GM23338 (cell line): ENCODE results near the gene SLC44A1. TPM values are rescaled to one million over a fixed set of nuclear protein-coding genes. Genes with fewer than 3 reads are reported as not detected.

ENCODE experiments used
- ATAC-seq: fragments of 200-7000 bp; cut with Tn5 transposase; 3 replicates; pipeline ENCODE4 v1.9.1; 2020
- DNase-seq: peaks from one replicate; pipeline ENCODE4 v3.0.0-alpha.2; 2015; ENCODE audit warnings: low spot score
- H2AFZ ChIP-seq: fragments of 200-600 bp; sonication (generic); 2 replicates; pipeline ENCODE4 v1.8.0; 2016; ENCODE audit warnings: antibody characterized with exemption, mild to moderate bottlenecking, moderate library complexity
- H3F3A ChIP-seq: fragments of 200-600 bp; sonication (generic); replicated peaks from 2 replicates; pipeline ENCODE4 v1.8.0; 2017; ENCODE audit warnings: antibody characterized with exemption, mixed run types, low read depth
- H3K27ac ChIP-seq: fragments of 200-600 bp; sonication (generic); 2 replicates; pipeline ENCODE4 v1.6.1; 2016; ENCODE audit warnings: low read depth
- H3K27me3 ChIP-seq: fragments of 200-600 bp; sonication (generic); 2 replicates; pipeline ENCODE4 v1.8.0; 2016; ENCODE audit warnings: mild to moderate bottlenecking, mixed run types, moderate library complexity; ENCODE audit not compliant: insufficient read depth
- H3K36me3 ChIP-seq: fragments of 200-600 bp; sonication (generic); 2 replicates; pipeline ENCODE4 v1.8.0; 2016; ENCODE audit warnings: mild to moderate bottlenecking; ENCODE audit not compliant: insufficient read depth
- H3K4me1 ChIP-seq: fragments of 200-600 bp; sonication (generic); 2 replicates; pipeline ENCODE4 v1.8.0; 2016; ENCODE audit warnings: mild to moderate bottlenecking, moderate library complexity; ENCODE audit not compliant: insufficient read depth
- H3K4me2 ChIP-seq: fragments of 200-600 bp; sonication (generic); 2 replicates; pipeline ENCODE4 v1.7.1; 2017; ENCODE audit warnings: mixed run types
- H3K4me3 ChIP-seq: fragments of 200-600 bp; sonication (generic); 2 replicates; pipeline ENCODE4 v1.6.1; 2016; ENCODE audit warnings: mixed run types
- H3K79me2 ChIP-seq: fragments of 200-600 bp; sonication (generic); replicated peaks from 2 replicates; pipeline ENCODE4 v1.8.0; 2017; ENCODE audit warnings: mild to moderate bottlenecking; ENCODE audit not compliant: insufficient read depth
- H3K9me2 ChIP-seq: fragments of 200-600 bp; sonication (generic); 2 replicates; pipeline ENCODE4 v1.8.0; 2017; ENCODE audit not compliant: insufficient read depth
- H4K20me1 ChIP-seq: fragments of 200-600 bp; sonication (generic); replicated peaks from 2 replicates; pipeline ENCODE4 v1.8.0; 2017; ENCODE audit warnings: mild to moderate bottlenecking; ENCODE audit not compliant: insufficient read depth
- H3K27ac Mint-ChIP-seq: 2 replicates; pipeline ENCODE4 v1.8.0; 2020; ENCODE audit warnings: inconsistent platforms, mild to moderate bottlenecking, moderate library complexity, mixed read lengths
- H3K27me3 Mint-ChIP-seq: 3 replicates; pipeline ENCODE4 v1.8.0; 2022; ENCODE audit warnings: low read depth, mild to moderate bottlenecking, moderate library complexity, mixed read lengths, inconsistent platforms; ENCODE audit not compliant: insufficient read depth, poor library complexity
- H3K36me3 Mint-ChIP-seq: 3 replicates; pipeline ENCODE4 v1.8.0; 2021; ENCODE audit warnings: low read depth, mild to moderate bottlenecking, inconsistent platforms, moderate library complexity, mixed read lengths
- H3K4me1 Mint-ChIP-seq: 3 replicates; pipeline ENCODE4 v1.8.0; 2020; ENCODE audit warnings: mild to moderate bottlenecking, inconsistent platforms, mixed read lengths
- H3K4me3 Mint-ChIP-seq: 3 replicates; pipeline ENCODE4 v1.8.0; 2021; ENCODE audit warnings: moderate library complexity, mild to moderate bottlenecking, inconsistent platforms, mixed read lengths
- H3K9me3 Mint-ChIP-seq: 3 replicates; pipeline ENCODE4 v1.8.0; 2020; ENCODE audit warnings: moderate library complexity, mild to moderate bottlenecking, inconsistent platforms, mixed read lengths
- CREB1 ChIP-seq: fragments of 250-450 bp; sonication (Bioruptor Pico); IDR thresholded peaks from 2 replicates; pipeline ENCODE4 v1.5.0; 2020; ENCODE audit warnings: low read depth, mild to moderate bottlenecking, moderate library complexity
- EZH2 ChIP-seq: fragments of 200-600 bp; sonication (generic); IDR thresholded peaks from one replicate; pipeline ENCODE4 v1.8.0; 2017; ENCODE audit warnings: antibody characterized with exemption, mild to moderate bottlenecking, low read depth; ENCODE audit not compliant: unreplicated experiment
- JUNB ChIP-seq: IDR thresholded peaks from one replicate; pipeline ENCODE4 v1.6.1; 2016; ENCODE audit warnings: antibody characterized with exemption; ENCODE audit not compliant: unreplicated experiment
- NANOG ChIP-seq: IDR thresholded peaks from 2 replicates; pipeline ENCODE4 v1.6.1; 2016; ENCODE audit warnings: antibody characterized with exemption, borderline replicate concordance
- POLR2AphosphoS5 ChIP-seq: IDR thresholded peaks from 2 replicates; pipeline ENCODE4 v1.6.1; 2016; ENCODE audit warnings: antibody characterized with exemption, low read depth
- REST ChIP-seq: IDR thresholded peaks from one replicate; pipeline ENCODE4 v1.6.1; 2018; ENCODE audit warnings: antibody characterized with exemption; ENCODE audit not compliant: unreplicated experiment
- STAT1 ChIP-seq: IDR thresholded peaks from one replicate; pipeline ENCODE4 v1.6.1; 2016; ENCODE audit warnings: antibody characterized with exemption; ENCODE audit not compliant: unreplicated experiment
- ZNF114 ChIP-seq: fragments of 250-450 bp; sonication (Bioruptor Pico); IDR thresholded peaks from 2 replicates; pipeline ENCODE4 v1.5.0; 2020; ENCODE audit warnings: mild to moderate bottlenecking, moderate library complexity
- ZNF331 ChIP-seq: fragments of 250-450 bp; sonication (Bioruptor Pico); IDR thresholded peaks from 2 replicates; pipeline ENCODE4 v1.5.0; 2020; ENCODE audit warnings: low read depth, mild to moderate bottlenecking, moderate library complexity
- polyA plus RNA-seq: library from polyadenylated mRNA; unstranded; fragments of >200 nt; fragmentation: Nextera tagmentation; extraction: Ambion mirVana; gene quantifications from 2 replicates; pipeline ENCODE4 v1.2.1, GENCODE V29; 2016
- total RNA-seq: library from RNA; depleted of rRNA; stranded (reverse); fragments of >200 nt; shearing (Covaris generic); gene quantifications from 2 replicates; pipeline ENCODE4 v1.2.3, GENCODE V29; 2014
- TF ChIP-seq, protein P1 (sequence below): fragments of 250-450 bp; sonication (Bioruptor Pico); IDR thresholded peaks from 2 replicates; pipeline ENCODE4 v1.5.0; 2020; ENCODE audit warnings: mild to moderate bottlenecking, moderate library complexity
- TF ChIP-seq, protein P2 (sequence below), 2 experiments: fragments of 200-600 bp in 1 of 2; sonication (generic) in 1 of 2; conservative IDR thresholded peaks; 2 replicates each; pipeline versions ENCODE4 v1.5.1 to v1.6.1; 2016 to 2017; ENCODE audit warnings: antibody characterized with exemption in 2 of 2, low read depth in 2 of 2, mild to moderate bottlenecking in 2 of 2, moderate library complexity in 1 of 2

The SLC44A1 gene
- total and polyA plus RNA-seq, 2 experiments from 2014 or later: 14.9 to 75.0 TPM

- no peaks in the 10 kb centered on the region for H3K36me3 Mint-ChIP-seq
- H3K27ac Mint-ChIP-seq: no peak overlapping the region
- Histone ChIP-seq H3K36me3 (no peaks in the 10 kb centered on the region), H3F3A (peaks cover 3% of the 10 kb centered on the region; the same call in 1 of the 2 replicates), H3K27ac (no peak overlapping the region), H3K4me3 (no peak overlapping the region), H3K79me2 (peaks cover 86% of the 10 kb centered on the region), H3K4me1 (peaks cover 48% of the 10 kb centered on the region), H2AFZ (no peak overlapping the region), H3K27me3 (no peaks in the 10 kb centered on the region), H4K20me1 (no peaks in the 10 kb centered on the region), H3K9me2 (no peaks in the 10 kb centered on the region), H3K4me2 (no peak overlapping the region)
- ATAC-seq (no peak), DNase-seq (no peak)
- H3K9me3 Mint-ChIP-seq: no peaks in the 10 kb centered on the region
- H3K4me1 Mint-ChIP-seq: peaks cover 40% of the 10 kb centered on the region
- peaks cover 2% of the 10 kb centered on the region for H3K27me3 Mint-ChIP-seq
- TF ChIP-seq NANOG (no peak), ZNF331 (CRISPR knock-in tag) (no peak), JUNB (no peak), CREB1 (no peak)
- H3K4me3 Mint-ChIP-seq: no peak overlapping the region
Measured at GRCh38 chr9:105284463-105284862, 40.0 kb downstream of the SLC44A1 start.

- DNase-seq (no peak), ATAC-seq (no peak)
- peaks cover 86% of the 10 kb centered on the region for H3K79me2 ChIP-seq
- no peaks in the 10 kb centered on the region for H3K36me3 ChIP-seq
- Mint-ChIP-seq H3K4me3 (no peak overlapping the region), H3K27ac (peak overlapping the region; percentile 93), H3K4me1 (peaks cover 55% of the 10 kb centered on the region), H3K9me3 (no peaks in the 10 kb centered on the region), H3K36me3 (no peaks in the 10 kb centered on the region), H3K27me3 (no peaks in the 10 kb centered on the region)
- H3K27ac ChIP-seq: peak overlapping the region; percentile 78
- H3K27me3 ChIP-seq: no peaks in the 10 kb centered on the region
- H3K4me2 ChIP-seq: peak overlapping the region; percentile 58; the same call in 1 of the 2 replicates
- H3F3A ChIP-seq: peaks cover 3% of the 10 kb centered on the region; the same call in 1 of the 2 replicates
- no peaks in the 10 kb centered on the region for H3K9me2 ChIP-seq
- H2AFZ ChIP-seq: no peak overlapping the region
- H3K4me3 ChIP-seq: no peak overlapping the region
- peaks cover 62% of the 10 kb centered on the region for H3K4me1 ChIP-seq
- no peaks in the 10 kb centered on the region for H4K20me1 ChIP-seq
- TF ChIP-seq NANOG (no peak), CREB1 (no peak), STAT1 (no peak), ZNF331 (CRISPR knock-in tag) (no peak), POLR2AphosphoS5 (no peak), EZH2 (no peak), REST (no peak), ZNF114 (CRISPR knock-in tag) (no peak), JUNB (no peak)
- TF ChIP-seq, protein P1, sequence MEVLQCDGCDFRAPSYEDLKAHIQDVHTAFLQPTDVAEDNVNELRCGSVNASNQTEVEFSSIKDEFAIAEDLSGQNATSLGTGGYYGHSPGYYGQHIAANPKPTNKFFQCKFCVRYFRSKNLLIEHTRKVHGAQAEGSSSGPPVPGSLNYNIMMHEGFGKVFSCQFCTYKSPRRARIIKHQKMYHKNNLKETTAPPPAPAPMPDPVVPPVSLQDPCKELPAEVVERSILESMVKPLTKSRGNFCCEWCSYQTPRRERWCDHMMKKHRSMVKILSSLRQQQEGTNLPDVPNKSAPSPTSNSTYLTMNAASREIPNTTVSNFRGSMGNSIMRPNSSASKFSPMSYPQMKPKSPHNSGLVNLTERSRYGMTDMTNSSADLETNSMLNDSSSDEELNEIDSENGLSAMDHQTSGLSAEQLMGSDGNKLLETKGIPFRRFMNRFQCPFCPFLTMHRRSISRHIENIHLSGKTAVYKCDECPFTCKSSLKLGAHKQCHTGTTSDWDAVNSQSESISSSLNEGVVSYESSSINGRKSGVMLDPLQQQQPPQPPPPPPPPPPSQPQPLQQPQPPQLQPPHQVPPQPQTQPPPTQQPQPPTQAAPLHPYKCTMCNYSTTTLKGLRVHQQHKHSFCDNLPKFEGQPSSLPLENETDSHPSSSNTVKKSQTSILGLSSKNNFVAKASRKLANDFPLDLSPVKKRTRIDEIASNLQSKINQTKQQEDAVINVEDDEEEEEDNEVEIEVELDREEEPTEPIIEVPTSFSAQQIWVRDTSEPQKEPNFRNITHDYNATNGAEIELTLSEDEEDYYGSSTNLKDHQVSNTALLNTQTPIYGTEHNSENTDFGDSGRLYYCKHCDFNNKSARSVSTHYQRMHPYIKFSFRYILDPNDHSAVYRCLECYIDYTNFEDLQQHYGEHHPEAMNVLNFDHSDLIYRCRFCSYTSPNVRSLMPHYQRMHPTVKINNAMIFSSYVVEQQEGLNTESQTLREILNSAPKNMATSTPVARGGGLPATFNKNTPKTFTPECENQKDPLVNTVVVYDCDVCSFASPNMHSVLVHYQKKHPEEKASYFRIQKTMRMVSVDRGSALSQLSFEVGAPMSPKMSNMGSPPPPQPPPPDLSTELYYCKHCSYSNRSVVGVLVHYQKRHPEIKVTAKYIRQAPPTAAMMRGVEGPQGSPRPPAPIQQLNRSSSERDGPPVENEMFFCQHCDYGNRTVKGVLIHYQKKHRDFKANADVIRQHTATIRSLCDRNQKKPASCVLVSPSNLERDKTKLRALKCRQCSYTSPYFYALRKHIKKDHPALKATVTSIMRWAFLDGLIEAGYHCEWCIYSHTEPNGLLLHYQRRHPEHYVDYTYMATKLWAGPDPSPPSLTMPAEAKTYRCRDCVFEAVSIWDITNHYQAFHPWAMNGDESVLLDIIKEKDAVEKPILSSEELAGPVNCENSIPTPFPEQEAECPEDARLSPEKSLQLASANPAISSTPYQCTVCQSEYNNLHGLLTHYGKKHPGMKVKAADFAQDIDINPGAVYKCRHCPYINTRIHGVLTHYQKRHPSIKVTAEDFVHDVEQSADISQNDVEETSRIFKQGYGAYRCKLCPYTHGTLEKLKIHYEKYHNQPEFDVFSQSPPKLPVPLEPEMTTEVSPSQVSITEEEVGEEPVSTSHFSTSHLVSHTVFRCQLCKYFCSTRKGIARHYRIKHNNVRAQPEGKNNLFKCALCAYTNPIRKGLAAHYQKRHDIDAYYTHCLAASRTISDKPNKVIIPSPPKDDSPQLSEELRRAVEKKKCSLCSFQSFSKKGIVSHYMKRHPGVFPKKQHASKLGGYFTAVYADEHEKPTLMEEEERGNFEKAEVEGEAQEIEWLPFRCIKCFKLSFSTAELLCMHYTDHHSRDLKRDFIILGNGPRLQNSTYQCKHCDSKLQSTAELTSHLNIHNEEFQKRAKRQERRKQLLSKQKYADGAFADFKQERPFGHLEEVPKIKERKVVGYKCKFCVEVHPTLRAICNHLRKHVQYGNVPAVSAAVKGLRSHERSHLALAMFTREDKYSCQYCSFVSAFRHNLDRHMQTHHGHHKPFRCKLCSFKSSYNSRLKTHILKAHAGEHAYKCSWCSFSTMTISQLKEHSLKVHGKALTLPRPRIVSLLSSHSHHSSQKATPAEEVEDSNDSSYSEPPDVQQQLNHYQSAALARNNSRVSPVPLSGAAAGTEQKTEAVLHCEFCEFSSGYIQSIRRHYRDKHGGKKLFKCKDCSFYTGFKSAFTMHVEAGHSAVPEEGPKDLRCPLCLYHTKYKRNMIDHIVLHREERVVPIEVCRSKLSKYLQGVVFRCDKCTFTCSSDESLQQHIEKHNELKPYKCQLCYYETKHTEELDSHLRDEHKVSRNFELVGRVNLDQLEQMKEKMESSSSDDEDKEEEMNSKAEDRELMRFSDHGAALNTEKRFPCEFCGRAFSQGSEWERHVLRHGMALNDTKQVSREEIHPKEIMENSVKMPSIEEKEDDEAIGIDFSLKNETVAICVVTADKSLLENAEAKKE (CRISPR knock-in tag): no peak
- TF ChIP-seq, protein P2, sequence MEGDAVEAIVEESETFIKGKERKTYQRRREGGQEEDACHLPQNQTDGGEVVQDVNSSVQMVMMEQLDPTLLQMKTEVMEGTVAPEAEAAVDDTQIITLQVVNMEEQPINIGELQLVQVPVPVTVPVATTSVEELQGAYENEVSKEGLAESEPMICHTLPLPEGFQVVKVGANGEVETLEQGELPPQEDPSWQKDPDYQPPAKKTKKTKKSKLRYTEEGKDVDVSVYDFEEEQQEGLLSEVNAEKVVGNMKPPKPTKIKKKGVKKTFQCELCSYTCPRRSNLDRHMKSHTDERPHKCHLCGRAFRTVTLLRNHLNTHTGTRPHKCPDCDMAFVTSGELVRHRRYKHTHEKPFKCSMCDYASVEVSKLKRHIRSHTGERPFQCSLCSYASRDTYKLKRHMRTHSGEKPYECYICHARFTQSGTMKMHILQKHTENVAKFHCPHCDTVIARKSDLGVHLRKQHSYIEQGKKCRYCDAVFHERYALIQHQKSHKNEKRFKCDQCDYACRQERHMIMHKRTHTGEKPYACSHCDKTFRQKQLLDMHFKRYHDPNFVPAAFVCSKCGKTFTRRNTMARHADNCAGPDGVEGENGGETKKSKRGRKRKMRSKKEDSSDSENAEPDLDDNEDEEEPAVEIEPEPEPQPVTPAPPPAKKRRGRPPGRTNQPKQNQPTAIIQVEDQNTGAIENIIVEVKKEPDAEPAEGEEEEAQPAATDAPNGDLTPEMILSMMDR (conservative IDR thresholded peaks at IDR 0.05; ENCODE audit: low read depth in 2 of 2): no peak
Measured at GRCh38 chr9:105286098-105286497, 41.6 kb downstream of the SLC44A1 start.
